ENCODE data around the gene FTO.

GRCh38 chr16:53936529-53936928, 232.6 kb downstream of the FTO start:
- TF ChIP-seq CTCF (conservative IDR thresholded peaks at IDR 0.05) (no peak), ZFX (IDR thresholded peaks at IDR 0.05) (no peak)
